ENCODE measurements around the gene TUBG1.
"Not testable (repeated sequence)": the region's sequence is repeated elsewhere in the genome, so short reads cannot be mapped to it uniquely, and the experiment has no call there.

The TUBG1 gene

DNA sequence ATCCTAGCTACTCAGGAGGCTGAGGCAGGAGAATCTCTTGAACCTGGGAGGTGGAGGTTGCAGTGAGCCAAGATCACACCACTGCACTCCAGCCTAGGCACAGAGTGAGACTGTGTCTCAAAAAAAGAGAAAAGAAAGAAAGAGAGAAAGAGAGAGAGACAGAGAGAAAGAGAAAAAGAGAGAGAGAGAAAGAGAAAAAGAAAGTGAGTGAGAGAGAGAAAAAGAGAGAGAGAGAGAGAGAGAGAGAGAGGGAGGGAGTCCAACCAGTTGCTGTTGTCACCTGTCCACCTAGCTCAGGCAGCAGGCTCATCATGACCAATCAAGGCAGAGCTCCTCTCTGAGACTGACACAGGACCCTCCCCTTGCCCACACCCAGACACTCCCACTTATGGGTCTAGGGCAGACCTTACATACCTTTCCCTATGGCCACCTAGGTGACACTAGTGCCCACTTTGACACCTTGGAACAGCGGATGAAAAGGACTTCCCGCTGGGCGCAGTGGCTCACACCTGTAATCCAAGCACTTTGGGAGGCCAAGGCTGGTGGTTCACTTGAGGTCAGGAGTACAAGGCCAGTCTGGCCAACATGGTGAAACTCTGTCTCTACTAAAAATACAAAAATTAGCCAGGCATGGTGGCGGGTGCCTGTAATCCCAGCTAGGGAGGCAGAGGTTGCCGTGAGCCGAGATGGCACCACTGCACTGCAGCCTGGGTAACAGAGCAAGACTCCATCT lies 17.7 kb downstream of the TUBG1 start:
- not testable (repeated sequence) for DNase-seq

DNA sequence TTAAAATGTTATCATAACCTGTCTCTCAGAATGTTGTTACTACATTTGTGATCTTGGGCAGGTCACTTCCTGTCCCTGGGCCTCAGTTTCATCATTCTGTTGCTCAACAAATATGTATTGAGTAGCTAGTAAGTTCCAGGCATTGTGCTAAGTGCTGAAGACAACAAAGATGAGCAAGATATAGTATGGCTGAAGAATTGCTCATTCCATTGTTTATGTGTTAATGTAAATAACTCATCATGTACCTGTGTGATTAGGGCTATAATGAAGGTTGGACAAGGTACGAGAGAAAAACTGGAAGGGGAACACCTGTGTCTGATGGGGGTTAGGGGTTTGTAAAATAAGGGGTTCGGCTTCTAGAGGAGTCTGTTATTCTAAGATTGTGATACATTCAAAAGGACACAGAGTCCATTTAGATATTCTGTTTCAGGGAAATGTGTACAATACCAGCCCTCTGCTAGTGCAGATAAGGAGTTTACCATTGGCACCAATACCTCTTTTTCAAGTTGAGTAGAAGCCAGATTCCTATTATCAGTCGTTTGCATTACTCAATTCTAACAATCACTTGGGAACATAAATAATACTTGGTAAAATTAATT lies 20.0 kb downstream of the TUBG1 start:
- no peak for DNase-seq

DNA sequence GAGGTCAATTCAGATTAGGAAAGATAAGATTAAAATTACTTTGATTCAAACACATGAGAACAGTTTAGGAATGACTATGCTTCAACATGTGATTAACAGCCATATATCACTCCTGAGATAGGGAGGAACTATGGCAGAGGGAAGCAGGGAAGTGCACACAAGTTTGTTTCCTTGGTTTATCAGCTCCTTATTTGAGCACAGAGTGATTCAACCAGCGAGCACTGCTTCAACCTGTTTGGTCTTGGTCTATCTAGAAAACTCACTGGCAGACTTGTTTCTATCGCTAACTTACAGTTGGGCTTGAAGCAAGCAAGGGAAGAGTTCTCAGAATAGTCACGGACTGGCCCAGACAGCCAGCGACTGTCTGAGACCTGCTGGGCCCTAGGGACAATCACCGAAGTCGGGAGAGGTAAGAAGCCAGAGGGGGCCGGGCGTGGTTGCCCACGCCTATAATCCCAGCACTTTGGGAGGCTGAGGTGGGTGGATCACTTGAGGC lies 23.5 kb downstream of the TUBG1 start:
- DNase-seq, result no peak

DNA sequence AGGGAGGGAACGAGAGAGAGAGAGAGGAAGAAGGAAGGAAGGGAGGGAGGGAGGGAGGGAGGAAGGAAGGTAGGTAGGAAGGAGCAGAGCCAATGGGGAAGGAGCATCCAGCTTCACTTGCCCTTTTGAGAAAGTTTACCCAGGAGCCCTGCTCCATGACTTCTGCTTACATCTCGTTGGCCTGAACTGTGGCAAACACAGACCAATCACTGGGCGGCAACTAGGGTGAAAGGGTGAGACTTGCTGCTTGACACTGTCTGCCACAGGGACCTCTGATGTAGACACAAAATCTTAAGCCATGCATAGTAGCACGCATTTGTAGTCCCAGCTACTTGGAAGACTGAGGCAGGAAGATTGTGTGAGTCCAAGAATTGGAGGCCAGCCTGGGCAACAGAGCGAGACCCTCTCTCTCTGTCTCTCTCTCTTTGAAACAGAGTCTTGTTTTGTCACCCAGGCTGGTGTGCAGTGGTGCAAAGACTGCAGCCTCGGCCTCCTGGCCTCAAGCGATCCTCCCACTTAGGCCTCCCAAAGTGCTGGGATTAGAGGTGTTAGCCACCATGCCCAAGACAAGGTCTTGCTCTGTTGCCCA lies 30.1 kb downstream of the TUBG1 start:
- no peak for DNase-seq

DNA sequence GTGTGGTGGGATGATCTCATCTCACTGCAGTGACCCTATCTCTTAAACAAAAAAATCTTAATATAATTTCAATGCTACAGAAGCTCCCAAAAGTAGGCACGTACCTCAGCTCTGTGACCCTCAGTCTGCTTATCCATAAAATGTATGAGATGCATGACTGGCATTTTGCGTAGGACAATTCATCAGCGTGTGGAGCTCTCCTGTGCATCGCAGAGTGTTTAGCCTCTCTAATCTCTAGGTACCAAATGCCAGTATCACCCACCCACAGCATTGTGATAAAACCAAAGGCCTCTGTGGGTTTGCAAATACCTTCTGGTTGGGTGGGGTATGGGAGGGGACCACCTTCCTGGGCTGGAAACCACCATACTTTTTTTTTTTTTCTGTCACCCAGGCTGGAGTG lies 30.6 kb downstream of the TUBG1 start:
- DNase-seq, result no peak

DNA sequence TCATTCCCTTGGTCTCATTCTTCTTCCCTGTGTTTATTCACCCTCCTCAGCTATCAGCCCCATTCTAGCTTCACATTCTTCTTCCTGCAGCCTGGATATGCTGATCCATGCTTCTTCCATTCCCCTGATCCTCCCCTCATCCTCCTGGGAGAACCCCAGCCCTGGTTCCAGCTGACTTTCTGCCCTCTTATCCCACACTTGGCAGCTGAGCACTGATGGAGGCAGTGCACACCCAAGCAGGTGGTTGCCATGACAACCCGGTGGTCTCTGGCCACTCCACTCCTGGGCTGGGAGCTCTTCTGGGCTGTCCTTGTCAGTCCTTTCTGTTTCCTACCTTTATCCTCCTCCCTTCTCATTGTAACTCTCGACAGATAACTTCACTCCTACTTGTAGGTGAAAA lies 32.9 kb downstream of the TUBG1 start:
- DNase-seq, result no peak

DNA sequence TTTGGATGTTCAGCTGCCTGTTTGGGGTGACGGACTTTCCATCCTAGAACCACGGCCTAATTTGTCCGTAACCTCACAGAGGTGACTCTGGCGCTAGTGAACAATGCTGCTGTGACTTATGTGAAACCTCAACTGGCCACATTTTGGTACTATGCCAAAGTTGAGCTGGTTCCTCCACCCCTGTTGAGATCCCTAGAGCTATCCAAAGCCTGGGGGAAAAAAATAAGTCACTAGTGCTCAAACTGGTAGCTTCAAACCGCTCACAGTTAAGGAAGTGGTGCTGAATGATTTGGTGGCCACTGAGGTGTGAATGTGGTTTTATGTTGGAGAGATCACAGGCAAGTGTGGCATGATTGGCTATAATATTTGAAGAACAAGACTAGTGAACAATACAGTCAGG lies 38.3 kb downstream of the TUBG1 start:
- DNase-seq, result no peak

GRCh38 chr17:42651392-42651791 lies 41.9 kb downstream of the TUBG1 start:
- no peak for DNase-seq

GRCh38 chr17:42653179-42654124 lies 44.0 kb downstream of the TUBG1 start:
- DNase-seq, result peak; percentile 84

DNA sequence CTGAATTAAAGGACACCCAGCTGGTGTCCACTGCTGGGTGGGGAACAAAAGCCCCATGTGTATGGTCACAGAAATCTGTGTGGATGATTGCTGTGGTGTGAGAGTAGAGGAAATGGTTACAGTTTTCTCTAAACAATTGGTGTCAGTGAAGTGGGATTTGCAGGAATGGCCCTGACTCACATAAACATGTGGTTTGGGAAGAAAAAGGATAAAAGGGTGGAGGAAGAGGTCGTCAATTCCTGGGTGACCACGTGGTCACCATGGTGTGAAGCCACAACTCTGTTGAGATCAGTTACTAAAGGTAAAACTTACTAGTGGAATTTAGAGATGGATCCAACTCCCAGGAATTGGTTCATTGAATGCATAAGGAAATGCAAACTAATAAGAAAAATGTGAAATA lies 46.0 kb downstream of the TUBG1 start:
- DNase-seq, result no peak

GRCh38 chr17:42657824-42658588 lies 48.5 kb downstream of the TUBG1 start:
- DNase-seq, result no peak

- peak; percentile 94 for DNase-seq
Measured at GRCh38 chr17:42659079-42659931, 49.8 kb downstream of the TUBG1 start, which contains the start of gene TUBG2. Gene TUBG2, plus strand, starts transcription at chr17:42659284. Its CDS starts 220 bp downstream, at chr17:42659504.

- DNase-seq, result not testable (repeated sequence)
Measured at GRCh38 chr17:42659932-42660274, 50.4 kb downstream of the TUBG1 start.

GRCh38 chr17:42660692-42661345 lies 51.3 kb downstream of the TUBG1 start:
- no peak for DNase-seq

Measured in right forelimb (tissue), 1 donor.